Ascending aorta (tissue), 2 donors: Measurements from ENCODE around the gene SLC28A3. TPM values are rescaled to one million over a fixed set of nuclear protein-coding genes. Genes with fewer than 3 reads are reported as not detected.

Experiments
- DNase-seq, 2 donors: peaks; one replicate each; pipeline ENCODE4 v3.0.0-alpha.2; 2019; ENCODE audit warnings: low spot score in 2 of 2
- H3K27ac ChIP-seq, 2 donors: fragments of 200-600 bp; sonication (generic); one replicate each; pipeline ENCODE4 v1.5.1; 2016 to 2017; ENCODE audit warnings: mild to moderate bottlenecking in 1 of 2
- H3K27me3 ChIP-seq: fragments of 200-600 bp; sonication (generic); one replicate; pipeline ENCODE4 v1.5.1; 2017
- H3K36me3 ChIP-seq, 2 donors: fragments of 200-600 bp; sonication (generic); one replicate each; pipeline ENCODE4 v1.5.1; 2016
- H3K4me1 ChIP-seq, 2 donors: fragments of 200-600 bp; sonication (generic); one replicate each; pipeline ENCODE4 v1.5.1; 2016 to 2017; ENCODE audit warnings: mild to moderate bottlenecking in 1 of 2
- H3K4me3 ChIP-seq, 2 donors: fragments of 200-600 bp; sonication (generic); one replicate each; pipeline ENCODE4 v1.5.1; 2016 to 2017; ENCODE audit warnings: mild to moderate bottlenecking in 1 of 2
- H3K9me3 ChIP-seq, 2 donors: fragments of 200-600 bp; sonication (generic); one replicate each; pipeline ENCODE4 v1.5.1; 2016
- CTCF ChIP-seq, 3 experiments: fragments of 200-600 bp in 2 of 3; fragments of 450-650 bp in 1 of 3; sonication (generic) in 2 of 3; IDR thresholded peaks; one replicate each; pipeline ENCODE4 v1.5.1; 2016 to 2019; ENCODE audit warnings: antibody characterized with exemption in 3 of 3, mild to moderate bottlenecking in 1 of 3, moderate library complexity in 1 of 3
- intact Hi-C: fragments of 100-400 bp; cut with DNase I; formaldehyde crosslinking; loops from one replicate; pipeline ENCODE4 v1.15.1; 2023
- total RNA-seq: library from RNA; depleted of rRNA; stranded (reverse); fragments of >200 nt; gene quantifications from one replicate; pipeline ENCODE4 v1.1.0, GENCODE V29; 2016

The SLC28A3 gene
- total RNA-seq, 1 donor from 2014 or later, result not detected

DNA sequence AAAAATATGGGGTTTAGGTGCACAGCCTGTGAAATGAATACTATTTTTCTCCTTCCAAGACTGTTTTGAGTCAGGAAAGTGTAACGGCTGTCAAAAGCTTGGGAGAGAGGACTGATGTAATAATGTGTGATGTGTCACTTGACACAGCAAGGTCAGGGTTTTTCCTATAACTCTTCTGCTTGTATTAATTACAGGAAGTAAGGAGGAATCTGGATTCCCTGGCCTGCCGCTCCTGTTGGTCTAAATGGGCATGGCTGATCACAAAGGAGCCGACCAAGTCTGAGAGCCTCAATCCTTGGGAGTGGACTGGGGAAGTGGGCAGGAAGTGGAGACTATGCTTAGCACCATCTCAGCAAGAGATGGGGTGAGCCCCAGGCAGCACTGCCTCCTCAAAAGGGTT, 16.7 kb upstream of the SLC28A3 start:
- no peak overlapping the region for H3K4me3 ChIP-seq
- no peak for DNase-seq
- H3K27me3 ChIP-seq, result no peaks in the 10 kb centered on the region
- no peak overlapping the region for H3K27ac ChIP-seq
- H3K9me3 ChIP-seq, result no peaks in the 10 kb centered on the region
- H3K36me3 ChIP-seq, result no peaks in the 10 kb centered on the region
- intact Hi-C loops, result no loop called here
- TF ChIP-seq CTCF (IDR thresholded peaks at IDR 0.05), result no peak
- H3K4me1 ChIP-seq, result no peaks in the 10 kb centered on the region

DNA sequence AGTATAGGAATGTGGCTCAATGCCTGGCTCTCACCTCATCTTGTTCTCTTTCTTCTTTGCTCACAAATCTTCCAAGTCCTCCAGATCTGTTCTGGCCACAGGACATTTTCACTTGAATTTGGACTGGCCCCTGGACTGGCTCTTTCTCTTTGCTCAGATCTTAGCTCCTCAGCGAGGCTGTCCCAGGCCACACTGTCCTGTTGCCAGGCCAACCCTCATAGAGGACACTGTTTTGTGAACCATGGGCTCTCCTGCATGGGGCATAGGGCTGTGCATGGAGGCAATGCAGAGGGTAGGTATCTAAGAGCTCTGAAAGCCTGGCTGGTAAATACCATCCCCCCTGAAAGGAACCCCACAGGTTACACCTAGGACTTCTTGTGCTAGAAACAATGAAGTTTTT, 13.5 kb upstream of the SLC28A3 start:
- H3K27me3 ChIP-seq, result no peaks in the 10 kb centered on the region
- DNase-seq, result no peak
- H3K4me3 ChIP-seq, result no peak overlapping the region
- no peak for TF ChIP-seq CTCF (IDR thresholded peaks at IDR 0.05)
- no peaks in the 10 kb centered on the region for H3K9me3 ChIP-seq
- intact Hi-C loops, result no loop called here
- H3K4me1 ChIP-seq, result no peaks in the 10 kb centered on the region
- H3K27ac ChIP-seq, result no peak overlapping the region
- no peaks in the 10 kb centered on the region for H3K36me3 ChIP-seq

DNA sequence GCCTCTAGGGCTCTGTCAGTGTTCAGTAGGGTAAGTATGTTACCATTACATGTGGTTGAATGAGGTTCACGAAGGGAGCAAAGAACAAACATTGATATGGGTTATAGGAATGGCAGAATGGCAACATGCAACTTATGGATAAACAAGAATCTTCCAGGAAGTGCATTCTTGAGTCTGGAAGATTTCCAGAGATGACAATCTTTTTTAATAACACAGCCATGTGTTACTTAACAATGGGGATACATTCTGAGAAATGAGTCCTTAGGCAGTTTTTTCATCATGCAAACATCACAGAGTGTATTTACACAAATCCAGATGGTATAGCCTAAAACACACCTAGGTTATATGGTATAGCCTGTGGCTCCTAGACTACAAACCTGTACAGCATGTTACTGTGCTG, 9.1 kb upstream of the SLC28A3 start:
- Histone ChIP-seq H3K4me3 (no peak overlapping the region), H3K9me3 (no peaks in the 10 kb centered on the region), H3K27me3 (no peaks in the 10 kb centered on the region), H3K27ac (no peak overlapping the region), H3K4me1 (no peaks in the 10 kb centered on the region), H3K36me3 (no peaks in the 10 kb centered on the region)
- no peak for DNase-seq
- no peak for TF ChIP-seq CTCF (IDR thresholded peaks at IDR 0.05)
- intact Hi-C loops, result no loop called here

DNA sequence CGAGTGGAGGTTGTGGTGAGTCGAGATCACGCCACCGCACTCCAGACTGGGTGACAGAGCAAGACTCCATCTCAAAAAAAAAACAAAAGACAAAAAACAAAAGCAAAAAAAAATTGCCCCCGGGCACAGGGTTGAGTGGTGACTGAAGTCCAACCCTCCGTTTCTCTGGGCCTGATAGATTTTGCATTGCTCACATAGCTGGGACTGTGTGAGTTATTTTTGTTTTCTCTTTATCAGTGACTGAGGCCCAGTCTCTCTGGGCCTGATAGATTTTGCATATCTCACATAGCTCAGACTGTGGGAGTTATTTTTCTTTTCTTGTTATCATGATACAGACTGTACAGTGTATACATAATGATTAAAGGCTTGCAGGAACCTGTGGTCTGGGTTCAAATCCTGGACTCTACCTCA, 2.6 kb upstream of the SLC28A3 start:
- no peak for DNase-seq
- no peaks in the 10 kb centered on the region for H3K9me3 ChIP-seq
- intact Hi-C loops, result no loop called here
- no peak overlapping the region for H3K4me3 ChIP-seq
- no peak for TF ChIP-seq CTCF (IDR thresholded peaks at IDR 0.05)
- no peaks in the 10 kb centered on the region for H3K4me1 ChIP-seq
- no peaks in the 10 kb centered on the region for H3K36me3 ChIP-seq
- no peak overlapping the region for H3K27ac ChIP-seq
- no peaks in the 10 kb centered on the region for H3K27me3 ChIP-seq

DNA sequence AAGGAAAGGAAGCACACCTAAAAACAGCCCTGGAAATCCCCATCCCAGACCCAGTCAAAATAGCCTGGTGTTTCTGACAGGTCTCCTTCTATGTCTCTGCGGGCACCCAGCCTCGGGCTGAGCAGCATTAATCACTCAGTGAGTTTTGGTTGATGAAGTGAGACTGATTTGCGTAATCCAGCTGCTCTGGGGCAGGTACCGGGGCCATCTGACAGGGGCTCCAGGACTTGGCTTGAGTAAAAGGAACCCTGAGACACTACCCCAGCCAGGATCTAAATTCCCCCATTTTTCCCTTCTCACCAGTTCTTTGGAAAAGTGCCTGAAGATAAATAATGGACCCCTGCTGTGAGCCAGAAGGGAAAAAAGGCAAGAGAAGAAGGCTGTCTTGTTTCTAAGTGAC, 596 bp downstream of the SLC28A3 start:
- intact Hi-C loops, result no loop called here
- Histone ChIP-seq H3K27ac (no peak overlapping the region), H3K4me3 (no peak overlapping the region), H3K4me1 (no peaks in the 10 kb centered on the region), H3K27me3 (no peaks in the 10 kb centered on the region), H3K9me3 (no peaks in the 10 kb centered on the region), H3K36me3 (no peaks in the 10 kb centered on the region)
- no peak for TF ChIP-seq CTCF (IDR thresholded peaks at IDR 0.05)
- DNase-seq, result no peak

DNA sequence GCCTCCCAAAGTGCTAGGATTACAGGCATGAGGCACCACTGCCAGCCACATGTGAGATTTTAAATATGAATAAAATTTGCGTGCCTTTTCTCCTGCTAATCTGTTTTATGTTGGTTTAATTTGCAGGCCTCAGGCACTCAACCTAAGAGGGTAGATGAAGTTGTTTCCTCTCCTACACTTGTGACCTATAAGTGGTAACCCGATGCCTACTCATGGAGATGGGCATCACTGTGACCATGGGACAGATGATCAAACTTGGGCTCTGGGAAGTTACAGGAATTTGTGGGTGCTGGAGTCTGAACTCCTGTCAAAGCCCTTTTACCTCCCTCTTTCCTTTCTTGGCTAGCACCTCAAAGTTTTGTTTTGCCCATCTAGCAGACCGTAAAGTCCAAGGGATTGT, 1.1 kb downstream of the SLC28A3 start:
- TF ChIP-seq CTCF (IDR thresholded peaks at IDR 0.05), result no peak
- Histone ChIP-seq H3K27ac (no peak overlapping the region), H3K36me3 (no peaks in the 10 kb centered on the region), H3K9me3 (no peaks in the 10 kb centered on the region), H3K4me1 (no peaks in the 10 kb centered on the region), H3K27me3 (no peaks in the 10 kb centered on the region), H3K4me3 (no peak overlapping the region)
- DNase-seq, result no peak
- intact Hi-C loops, result no loop called here
